GM18499 (cell line): ENCODE data around the gene KCNJ1.
A peak's percentile ranks its signal among the peaks of the same experiment; 100 is the strongest.

ENCODE experiments used
- ATAC-seq: cut with Tn5 transposase; IDR thresholded peaks from one replicate; pipeline ENCODE4 v1.9.1; 2021; ENCODE audit warnings: moderate number of reproducible peaks; ENCODE audit not compliant: insufficient read depth, unreplicated experiment

KCNJ1 gene

GRCh38 chr11:128902515-128903066 lies 35.5 kb upstream of the KCNJ1 start:
- no peak for ATAC-seq

GRCh38 chr11:128901653-128902514 lies 34.8 kb upstream of the KCNJ1 start:
- no peak for ATAC-seq

- ATAC-seq: no peak
Measured at GRCh38 chr11:128900468-128900867, 33.4 kb upstream of the KCNJ1 start.

GRCh38 chr11:128898580-128899344 lies 31.7 kb upstream of the KCNJ1 start:
- no peak for ATAC-seq

GRCh38 chr11:128897826-128898225 lies 30.7 kb upstream of the KCNJ1 start:
- no peak for ATAC-seq

- no peak for ATAC-seq
Measured at GRCh38 chr11:128896356-128896755, 29.3 kb upstream of the KCNJ1 start.

- ATAC-seq: no peak
Measured at GRCh38 chr11:128895526-128895925, 28.4 kb upstream of the KCNJ1 start.

- no peak for ATAC-seq
Measured at GRCh38 chr11:128894685-128895084, 27.6 kb upstream of the KCNJ1 start.

- ATAC-seq: no peak
Measured at GRCh38 chr11:128894286-128894681, 27.2 kb upstream of the KCNJ1 start.

- ATAC-seq: peak; percentile 78
Measured at GRCh38 chr11:128893578-128894285, 26.6 kb upstream of the KCNJ1 start.

- no peak for ATAC-seq
Measured at GRCh38 chr11:128892866-128893565, 25.9 kb upstream of the KCNJ1 start.

GRCh38 chr11:128891913-128892398 lies 24.9 kb upstream of the KCNJ1 start:
- ATAC-seq: no peak

- ATAC-seq: no peak
Measured at GRCh38 chr11:128890543-128891368, 23.7 kb upstream of the KCNJ1 start, which contains the start of gene KCNJ5. Gene KCNJ5 (plus strand): TSS chr11:128891356. CDS start chr11:128911274, 19,918 bp downstream.

GRCh38 chr11:128890216-128890542 lies 23.1 kb upstream of the KCNJ1 start:
- ATAC-seq: no peak

GRCh38 chr11:128889657-128890213 lies 22.6 kb upstream of the KCNJ1 start:
- no peak for ATAC-seq

GRCh38 chr11:128888034-128888985 lies 21.2 kb upstream of the KCNJ1 start:
- no peak for ATAC-seq

GRCh38 chr11:128886406-128887124 lies 19.5 kb upstream of the KCNJ1 start:
- no peak for ATAC-seq
